Measurements from ENCODE around the gene GATA2. TPM values are rescaled to one million over a fixed set of nuclear protein-coding genes. Genes with fewer than 3 reads are reported as not detected.

GATA2 gene
- polyA plus RNA-seq, 3 donors, result 0.07 to 0.36 TPM; not detected in 1

- no peak for DNase-seq
- H3K4me3 ChIP-seq (replicated peaks in 1 of 3; ENCODE audit: low read depth in 2 of 3, low read length in 3 of 3), result no peak overlapping the region
- no peaks in the 10 kb centered on the region for H3K4me1 Mint-ChIP-seq
- H3K9ac ChIP-seq (ENCODE audit: insufficient read depth, low read length, poor library complexity, severe bottlenecking), result no peak overlapping the region
- H3K4me3 Mint-ChIP-seq, result no peak overlapping the region
- H3K27me3 Mint-ChIP-seq (ENCODE audit: low read depth in 3 of 3), result peaks cover 11 to 18% (median 18%) of the 10 kb centered on the region in 3 donors
- H3K4me2 ChIP-seq (replicated peaks; ENCODE audit: extremely low read depth, low read length, poor library complexity, severe bottlenecking), result no peak overlapping the region
- H3K27ac Mint-ChIP-seq, result no peak overlapping the region
- no peaks in the 10 kb centered on the region for H3K36me3 Mint-ChIP-seq
- no peak overlapping the region for H2AFZ ChIP-seq (ENCODE audit: insufficient read depth, low read depth, low read length, poor library complexity, severe bottlenecking)
- H3K27ac ChIP-seq (ENCODE audit: low read depth in 1 of 2, low read length in 2 of 2), result no peak overlapping the region
- no peaks in the 10 kb centered on the region for H3K36me3 ChIP-seq (replicated peaks in 1 of 2; ENCODE audit: control insufficient read depth in 1 of 2, insufficient read depth in 2 of 2, low read length in 2 of 2)
- no peaks in the 10 kb centered on the region for H3K79me2 ChIP-seq (ENCODE audit: insufficient read depth, low read length)
- peaks cover 0 to 2% (median 0%) of the 10 kb centered on the region in 7 donors for H3K9me3 Mint-ChIP-seq
- H3K9me3 ChIP-seq (replicated peaks in 1 of 2; ENCODE audit: control insufficient read depth in 1 of 2, insufficient read depth in 1 of 2, low read length in 2 of 2), result no peaks in the 10 kb centered on the region
- no peaks in the 10 kb centered on the region for H4K20me1 ChIP-seq (ENCODE audit: insufficient read depth, low read length)
- no peaks in the 10 kb centered on the region for H3K27me3 ChIP-seq (ENCODE audit: control insufficient read depth in 2 of 2, insufficient read depth in 2 of 2, low read length in 2 of 2)
- 100% methylated on average over 2 of the region's 2 CpGs for WGBS (ENCODE audit: insufficient coverage)
- intact Hi-C loops (cut with micrococcal nuclease), result no loop called here
- TF ChIP-seq, protein P1, sequence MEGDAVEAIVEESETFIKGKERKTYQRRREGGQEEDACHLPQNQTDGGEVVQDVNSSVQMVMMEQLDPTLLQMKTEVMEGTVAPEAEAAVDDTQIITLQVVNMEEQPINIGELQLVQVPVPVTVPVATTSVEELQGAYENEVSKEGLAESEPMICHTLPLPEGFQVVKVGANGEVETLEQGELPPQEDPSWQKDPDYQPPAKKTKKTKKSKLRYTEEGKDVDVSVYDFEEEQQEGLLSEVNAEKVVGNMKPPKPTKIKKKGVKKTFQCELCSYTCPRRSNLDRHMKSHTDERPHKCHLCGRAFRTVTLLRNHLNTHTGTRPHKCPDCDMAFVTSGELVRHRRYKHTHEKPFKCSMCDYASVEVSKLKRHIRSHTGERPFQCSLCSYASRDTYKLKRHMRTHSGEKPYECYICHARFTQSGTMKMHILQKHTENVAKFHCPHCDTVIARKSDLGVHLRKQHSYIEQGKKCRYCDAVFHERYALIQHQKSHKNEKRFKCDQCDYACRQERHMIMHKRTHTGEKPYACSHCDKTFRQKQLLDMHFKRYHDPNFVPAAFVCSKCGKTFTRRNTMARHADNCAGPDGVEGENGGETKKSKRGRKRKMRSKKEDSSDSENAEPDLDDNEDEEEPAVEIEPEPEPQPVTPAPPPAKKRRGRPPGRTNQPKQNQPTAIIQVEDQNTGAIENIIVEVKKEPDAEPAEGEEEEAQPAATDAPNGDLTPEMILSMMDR (IDR thresholded peaks at IDR 0.05), result no peak
- H3K4me1 ChIP-seq (ENCODE audit: control insufficient read depth in 1 of 2, insufficient read depth in 2 of 2, low read length in 2 of 2), result no peaks in the 10 kb centered on the region
These were observed 21.9 kb downstream of the GATA2 start for GRCh38 chr3:128471110-128471509.

- Histone ChIP-seq H3K9me3 (replicated peaks in 1 of 2; ENCODE audit: control insufficient read depth in 1 of 2, insufficient read depth in 1 of 2, low read length in 2 of 2) (no peaks in the 10 kb centered on the region), H3K4me1 (ENCODE audit: control insufficient read depth in 1 of 2, insufficient read depth in 2 of 2, low read length in 2 of 2) (no peaks in the 10 kb centered on the region), H3K9ac (ENCODE audit: insufficient read depth, low read length, poor library complexity, severe bottlenecking) (no peak overlapping the region), H3K4me3 (replicated peaks in 1 of 3; ENCODE audit: low read depth in 2 of 3, low read length in 3 of 3) (no peak overlapping the region), H3K79me2 (ENCODE audit: insufficient read depth, low read length) (no peaks in the 10 kb centered on the region), H3K4me2 (replicated peaks; ENCODE audit: extremely low read depth, low read length, poor library complexity, severe bottlenecking) (no peak overlapping the region), H3K27me3 (ENCODE audit: control insufficient read depth in 2 of 2, insufficient read depth in 2 of 2, low read length in 2 of 2) (no peaks in the 10 kb centered on the region), H3K27ac (ENCODE audit: low read depth in 1 of 2, low read length in 2 of 2) (no peak overlapping the region), H3K36me3 (replicated peaks in 1 of 2; ENCODE audit: control insufficient read depth in 1 of 2, insufficient read depth in 2 of 2, low read length in 2 of 2) (no peaks in the 10 kb centered on the region), H2AFZ (ENCODE audit: insufficient read depth, low read depth, low read length, poor library complexity, severe bottlenecking) (no peak overlapping the region), H4K20me1 (ENCODE audit: insufficient read depth, low read length) (no peaks in the 10 kb centered on the region)
- H3K27ac Mint-ChIP-seq, result peak overlapping the region in 1 of 7 donors; percentile 32
- no peak for DNase-seq
- TF ChIP-seq, protein P1 (IDR thresholded peaks at IDR 0.05), result no peak
- H3K4me3 Mint-ChIP-seq, result no peak overlapping the region
- peaks cover 0 to 2% (median 0%) of the 10 kb centered on the region in 7 donors for H3K9me3 Mint-ChIP-seq
- no peaks in the 10 kb centered on the region for H3K36me3 Mint-ChIP-seq
- intact Hi-C loops (cut with micrococcal nuclease), result no loop called here
- H3K4me1 Mint-ChIP-seq, result no peaks in the 10 kb centered on the region
- 89% methylated on average over 8 of the region's 13 CpGs for WGBS (ENCODE audit: insufficient coverage)
- H3K27me3 Mint-ChIP-seq (ENCODE audit: low read depth in 3 of 3), result peaks cover 11 to 23% (median 15%) of the 10 kb centered on the region in 3 donors
These were observed 22.7 kb downstream of the GATA2 start for GRCh38 chr3:128470134-128470899.

Data from CD14-positive monocyte (primary cell).